WTC11 (cell line): ENCODE data around the gene GABRB2.

Experiments used
- CBFB ChIP-seq: sonication (generic); formaldehyde crosslinking; IDR thresholded peaks from 2 replicates; pipeline ENCODE4 v1.8.1; 2022; ENCODE audit warnings: mild to moderate bottlenecking, low read depth, missing genetic modification reagents
- CREB1 ChIP-seq: sonication (generic); formaldehyde crosslinking; IDR thresholded peaks from 2 replicates; pipeline ENCODE4 v1.8.0; 2023; ENCODE audit warnings: mild to moderate bottlenecking, missing genetic modification reagents
- ELF4 ChIP-seq: sonication (generic); formaldehyde crosslinking; IDR thresholded peaks from 2 replicates; pipeline ENCODE4 v1.8.1; 2022; ENCODE audit warnings: low read depth, mild to moderate bottlenecking, moderate library complexity, missing genetic modification reagents
- JUN ChIP-seq: sonication (generic); formaldehyde crosslinking; IDR thresholded peaks from 2 replicates; pipeline ENCODE4 v1.8.0; 2023; ENCODE audit warnings: mild to moderate bottlenecking, missing genetic modification reagents
- NR2C2 ChIP-seq: sonication (generic); formaldehyde crosslinking; IDR thresholded peaks from 2 replicates; pipeline ENCODE4 v1.8.0; 2022; ENCODE audit warnings: mild to moderate bottlenecking, missing genetic modification reagents
- SMAD3 ChIP-seq: sonication (generic); formaldehyde crosslinking; IDR thresholded peaks from 2 replicates; pipeline ENCODE4 v1.8.0; 2022; ENCODE audit warnings: missing genetic modification reagents, mild to moderate bottlenecking, borderline replicate concordance
- TF ChIP-seq, protein P1 (sequence below): fragments of 200-600 bp; IDR thresholded peaks from 2 replicates; pipeline ENCODE4 v1.8.0; 2022; ENCODE audit warnings: antibody characterized with exemption
- TF ChIP-seq, protein P2 (sequence below): sonication (generic); formaldehyde crosslinking; IDR thresholded peaks from 2 replicates; pipeline ENCODE4 v1.8.1; 2022; ENCODE audit warnings: low read depth, missing genetic modification reagents, borderline replicate concordance

DNA sequence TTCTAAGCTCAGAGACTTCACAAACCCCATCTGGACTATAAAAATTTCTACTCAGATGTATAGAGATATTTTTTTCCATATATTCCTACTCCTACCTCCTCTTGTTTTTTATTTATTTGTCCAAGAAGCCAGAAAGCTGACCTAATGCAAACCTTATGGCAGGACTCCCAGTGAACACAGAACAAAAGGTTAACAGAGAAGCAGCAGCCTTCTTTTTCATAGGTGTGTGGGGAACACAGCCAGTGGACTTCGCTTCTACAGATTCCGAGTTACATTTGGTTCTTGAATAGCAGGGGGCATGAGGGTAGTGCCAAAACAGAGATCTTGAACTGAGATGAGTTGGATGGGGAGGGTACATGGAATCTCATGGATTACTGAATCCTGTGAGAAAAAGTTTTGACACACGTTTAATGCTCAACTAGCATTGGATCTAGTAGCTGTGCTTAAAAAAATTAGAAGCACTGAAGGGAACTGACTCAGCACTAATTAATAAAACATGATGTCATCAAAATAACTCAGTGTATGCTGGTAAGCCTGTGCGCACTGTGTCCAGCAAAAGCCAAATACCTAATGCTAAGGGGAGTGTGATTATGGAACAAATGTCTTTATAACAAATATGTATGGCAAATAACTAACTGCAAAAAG, 240.1 kb downstream of the GABRB2 start:
- TF ChIP-seq, protein P1, sequence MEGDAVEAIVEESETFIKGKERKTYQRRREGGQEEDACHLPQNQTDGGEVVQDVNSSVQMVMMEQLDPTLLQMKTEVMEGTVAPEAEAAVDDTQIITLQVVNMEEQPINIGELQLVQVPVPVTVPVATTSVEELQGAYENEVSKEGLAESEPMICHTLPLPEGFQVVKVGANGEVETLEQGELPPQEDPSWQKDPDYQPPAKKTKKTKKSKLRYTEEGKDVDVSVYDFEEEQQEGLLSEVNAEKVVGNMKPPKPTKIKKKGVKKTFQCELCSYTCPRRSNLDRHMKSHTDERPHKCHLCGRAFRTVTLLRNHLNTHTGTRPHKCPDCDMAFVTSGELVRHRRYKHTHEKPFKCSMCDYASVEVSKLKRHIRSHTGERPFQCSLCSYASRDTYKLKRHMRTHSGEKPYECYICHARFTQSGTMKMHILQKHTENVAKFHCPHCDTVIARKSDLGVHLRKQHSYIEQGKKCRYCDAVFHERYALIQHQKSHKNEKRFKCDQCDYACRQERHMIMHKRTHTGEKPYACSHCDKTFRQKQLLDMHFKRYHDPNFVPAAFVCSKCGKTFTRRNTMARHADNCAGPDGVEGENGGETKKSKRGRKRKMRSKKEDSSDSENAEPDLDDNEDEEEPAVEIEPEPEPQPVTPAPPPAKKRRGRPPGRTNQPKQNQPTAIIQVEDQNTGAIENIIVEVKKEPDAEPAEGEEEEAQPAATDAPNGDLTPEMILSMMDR = no peak
- TF ChIP-seq CBFB (CRISPR knock-in tag) (no peak), CREB1 (no peak), JUN (CRISPR knock-in tag) (no peak), SMAD3 (CRISPR knock-in tag) (no peak), ELF4 (CRISPR knock-in tag) (no peak), NR2C2 (CRISPR knock-in tag) (no peak)
- TF ChIP-seq, protein P2, sequence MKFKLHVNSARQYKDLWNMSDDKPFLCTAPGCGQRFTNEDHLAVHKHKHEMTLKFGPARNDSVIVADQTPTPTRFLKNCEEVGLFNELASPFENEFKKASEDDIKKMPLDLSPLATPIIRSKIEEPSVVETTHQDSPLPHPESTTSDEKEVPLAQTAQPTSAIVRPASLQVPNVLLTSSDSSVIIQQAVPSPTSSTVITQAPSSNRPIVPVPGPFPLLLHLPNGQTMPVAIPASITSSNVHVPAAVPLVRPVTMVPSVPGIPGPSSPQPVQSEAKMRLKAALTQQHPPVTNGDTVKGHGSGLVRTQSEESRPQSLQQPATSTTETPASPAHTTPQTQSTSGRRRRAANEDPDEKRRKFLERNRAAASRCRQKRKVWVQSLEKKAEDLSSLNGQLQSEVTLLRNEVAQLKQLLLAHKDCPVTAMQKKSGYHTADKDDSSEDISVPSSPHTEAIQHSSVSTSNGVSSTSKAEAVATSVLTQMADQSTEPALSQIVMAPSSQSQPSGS (CRISPR knock-in tag) = no peak
